Osteoblast (primary cell): ENCODE results near the gene PPTC7. TPM values are rescaled to one million over a fixed set of nuclear protein-coding genes. Genes with fewer than 3 reads are reported as not detected.
"Not testable (repeated sequence)": the region's sequence is repeated elsewhere in the genome, so short reads cannot be mapped to it uniquely, and the experiment has no call there.

Source experiments
- DNase-seq: peaks from one replicate; pipeline ENCODE4 v3.0.0; 2011; ENCODE audit warnings: low spot score, mixed read lengths; ENCODE audit not compliant: insufficient read length; ENCODE audit errors: missing footprints
- H2AFZ ChIP-seq: 2 replicates; pipeline ENCODE4 v1.6.0; 2011; ENCODE audit warnings: mild to moderate bottlenecking, low read length
- H3K27ac ChIP-seq: 2 replicates; pipeline ENCODE4 v1.5.1; 2011; ENCODE audit warnings: mild to moderate bottlenecking, low read depth, low read length, moderate library complexity
- H3K27me3 ChIP-seq: 2 replicates; pipeline ENCODE4 v1.6.0; 2012; ENCODE audit warnings: mild to moderate bottlenecking, control low read depth, inconsistent platforms, low read length, moderate library complexity; ENCODE audit not compliant: insufficient read depth
- H3K36me3 ChIP-seq: 2 replicates; pipeline ENCODE4 v1.5.1; 2011; ENCODE audit warnings: mild to moderate bottlenecking, low read length, control low read depth, moderate library complexity; ENCODE audit not compliant: insufficient read depth
- H3K4me1 ChIP-seq: 2 replicates; pipeline ENCODE4 v1.5.1; 2011; ENCODE audit warnings: mild to moderate bottlenecking, low read length, control low read depth, moderate library complexity; ENCODE audit not compliant: insufficient read depth
- H3K4me2 ChIP-seq: 2 replicates; pipeline ENCODE4 v1.6.0; 2011; ENCODE audit warnings: mild to moderate bottlenecking, low read length; ENCODE audit not compliant: insufficient read depth
- H3K4me3 ChIP-seq: fragments of 200-600 bp; sonication (generic); 3 replicates; pipeline ENCODE4 v1.5.1; 2012; ENCODE audit warnings: mild to moderate bottlenecking, low read length, inconsistent platforms; ENCODE audit not compliant: insufficient read depth
- H3K79me2 ChIP-seq: 2 replicates; pipeline ENCODE4 v1.6.0; 2012; ENCODE audit warnings: mild to moderate bottlenecking, low read length, control low read depth, inconsistent platforms; ENCODE audit not compliant: insufficient read depth
- H3K9me3 ChIP-seq: 2 replicates; pipeline ENCODE4 v1.5.1; 2011; ENCODE audit warnings: low read depth, low read length, control low read depth
- H4K20me1 ChIP-seq: 2 replicates; pipeline ENCODE4 v1.6.0; 2012; ENCODE audit warnings: mild to moderate bottlenecking, low read length, control low read depth; ENCODE audit not compliant: insufficient read depth
- total RNA-seq: library from RNA; depleted of rRNA; stranded (reverse); fragments of >200 nt; gene quantifications from 2 replicates; pipeline ENCODE4 v1.2.3, GENCODE V29; 2012
- TF ChIP-seq, protein P1 (sequence below): IDR thresholded peaks from 2 replicates; pipeline ENCODE4 v1.5.1; 2011; ENCODE audit warnings: mild to moderate bottlenecking, low read depth, low read length, moderate library complexity; ENCODE audit errors: extremely low read depth

The PPTC7 gene
- total RNA-seq, 1 donor = 7.6 TPM

DNA sequence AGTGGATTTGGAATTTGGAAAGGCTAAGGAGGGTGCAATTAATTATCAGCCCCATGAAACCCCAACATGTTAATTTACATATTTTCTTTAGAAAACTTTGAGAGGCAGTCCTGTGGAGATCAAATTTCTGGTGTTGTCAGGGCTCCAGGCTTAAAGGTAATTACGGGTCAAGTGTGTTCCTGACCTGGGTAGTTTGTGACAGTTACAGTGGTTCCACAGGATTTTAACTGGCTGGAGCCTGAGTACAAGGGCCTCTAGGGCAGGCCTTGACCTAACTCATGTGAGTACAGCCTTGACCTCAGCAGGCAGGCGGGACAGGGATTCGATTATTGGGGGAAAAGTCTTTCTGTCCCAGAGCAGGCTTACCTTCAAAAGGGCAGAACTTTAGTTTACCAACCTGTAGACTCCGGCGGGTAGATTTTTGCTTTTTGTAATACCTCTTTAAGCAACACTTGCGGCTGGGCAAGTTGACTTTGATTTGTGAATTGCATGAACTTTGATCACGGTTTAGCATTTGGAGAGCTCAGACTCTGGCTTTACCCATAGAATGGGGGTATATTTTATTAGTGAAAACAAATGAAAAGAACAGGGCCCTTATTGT, 8.4 kb upstream of the PPTC7 start:
- peak overlapping the region; percentile 44 for H3K27ac ChIP-seq
- no peaks in the 10 kb centered on the region for H3K36me3 ChIP-seq
- no peaks in the 10 kb centered on the region for H3K4me1 ChIP-seq
- TF ChIP-seq, protein P1, sequence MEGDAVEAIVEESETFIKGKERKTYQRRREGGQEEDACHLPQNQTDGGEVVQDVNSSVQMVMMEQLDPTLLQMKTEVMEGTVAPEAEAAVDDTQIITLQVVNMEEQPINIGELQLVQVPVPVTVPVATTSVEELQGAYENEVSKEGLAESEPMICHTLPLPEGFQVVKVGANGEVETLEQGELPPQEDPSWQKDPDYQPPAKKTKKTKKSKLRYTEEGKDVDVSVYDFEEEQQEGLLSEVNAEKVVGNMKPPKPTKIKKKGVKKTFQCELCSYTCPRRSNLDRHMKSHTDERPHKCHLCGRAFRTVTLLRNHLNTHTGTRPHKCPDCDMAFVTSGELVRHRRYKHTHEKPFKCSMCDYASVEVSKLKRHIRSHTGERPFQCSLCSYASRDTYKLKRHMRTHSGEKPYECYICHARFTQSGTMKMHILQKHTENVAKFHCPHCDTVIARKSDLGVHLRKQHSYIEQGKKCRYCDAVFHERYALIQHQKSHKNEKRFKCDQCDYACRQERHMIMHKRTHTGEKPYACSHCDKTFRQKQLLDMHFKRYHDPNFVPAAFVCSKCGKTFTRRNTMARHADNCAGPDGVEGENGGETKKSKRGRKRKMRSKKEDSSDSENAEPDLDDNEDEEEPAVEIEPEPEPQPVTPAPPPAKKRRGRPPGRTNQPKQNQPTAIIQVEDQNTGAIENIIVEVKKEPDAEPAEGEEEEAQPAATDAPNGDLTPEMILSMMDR = no peak
- DNase-seq = no peak
- H4K20me1 ChIP-seq = no peaks in the 10 kb centered on the region
- no peak overlapping the region for H3K4me2 ChIP-seq
- H3K4me3 ChIP-seq = no peak overlapping the region
- no peaks in the 10 kb centered on the region for H3K27me3 ChIP-seq
- no peaks in the 10 kb centered on the region for H3K79me2 ChIP-seq
- H2AFZ ChIP-seq = peak overlapping the region; percentile 71
- H3K9me3 ChIP-seq = no peaks in the 10 kb centered on the region

DNA sequence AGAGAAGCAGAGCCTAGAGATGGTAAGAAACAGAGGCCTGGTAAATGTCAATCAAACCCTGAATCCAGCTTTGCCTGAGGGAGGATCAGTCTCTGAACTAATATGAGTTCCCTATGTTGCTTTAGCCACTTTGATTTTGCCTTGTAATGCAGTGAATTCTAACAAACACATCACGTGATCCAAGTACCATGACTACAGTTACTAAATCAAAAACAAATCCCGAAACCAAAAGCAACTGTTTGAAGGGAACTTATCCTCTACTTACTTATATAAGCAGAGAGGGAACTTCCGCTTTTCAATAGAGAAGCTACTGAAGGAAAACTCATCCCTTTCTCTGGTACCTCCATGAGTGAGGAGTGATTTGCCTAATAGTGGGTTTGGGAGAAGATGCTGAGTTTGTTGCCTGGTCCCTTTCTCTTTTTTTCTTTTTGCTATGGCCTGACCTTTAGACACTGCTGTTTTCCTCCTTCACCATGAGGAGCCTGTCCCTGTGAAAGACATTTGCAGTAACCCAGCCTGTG, 7.7 kb upstream of the PPTC7 start:
- Histone ChIP-seq H2AFZ (peak overlapping the region; percentile 71), H3K27ac (peak overlapping the region; percentile 44), H4K20me1 (no peaks in the 10 kb centered on the region), H3K9me3 (no peaks in the 10 kb centered on the region), H3K27me3 (no peaks in the 10 kb centered on the region), H3K36me3 (no peaks in the 10 kb centered on the region), H3K4me1 (no peaks in the 10 kb centered on the region), H3K4me3 (no peak overlapping the region), H3K79me2 (no peaks in the 10 kb centered on the region), H3K4me2 (peak overlapping the region; percentile 59)
- TF ChIP-seq, protein P1 = no peak
- peak; percentile 45 for DNase-seq

DNA sequence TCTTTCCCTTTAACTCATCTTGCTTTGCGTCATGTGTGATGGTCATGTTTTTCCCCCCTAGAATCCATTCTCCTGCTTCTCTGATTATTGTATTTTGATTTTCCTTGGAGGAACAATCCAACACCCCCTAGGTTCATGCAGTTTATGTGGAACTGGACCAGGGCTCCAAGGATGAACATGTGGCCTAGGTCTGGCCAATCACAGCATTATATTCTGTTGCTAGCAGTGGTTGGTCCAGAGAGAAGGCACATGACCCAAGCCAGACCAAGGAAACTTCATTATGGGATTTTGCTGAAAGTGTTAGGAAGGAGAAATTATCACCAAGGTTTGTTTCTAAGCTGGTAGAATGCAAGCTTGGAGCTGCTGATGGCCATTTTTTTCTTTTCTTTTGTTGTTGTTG, 6.9 kb upstream of the PPTC7 start:
- TF ChIP-seq, protein P1 = no peak
- Histone ChIP-seq H2AFZ (no peak overlapping the region), H3K79me2 (no peaks in the 10 kb centered on the region), H3K4me2 (no peak overlapping the region), H3K36me3 (no peaks in the 10 kb centered on the region), H3K4me1 (no peaks in the 10 kb centered on the region), H3K27ac (no peak overlapping the region), H3K9me3 (no peaks in the 10 kb centered on the region), H3K27me3 (no peaks in the 10 kb centered on the region), H4K20me1 (no peaks in the 10 kb centered on the region), H3K4me3 (no peak overlapping the region)
- DNase-seq = no peak

DNA sequence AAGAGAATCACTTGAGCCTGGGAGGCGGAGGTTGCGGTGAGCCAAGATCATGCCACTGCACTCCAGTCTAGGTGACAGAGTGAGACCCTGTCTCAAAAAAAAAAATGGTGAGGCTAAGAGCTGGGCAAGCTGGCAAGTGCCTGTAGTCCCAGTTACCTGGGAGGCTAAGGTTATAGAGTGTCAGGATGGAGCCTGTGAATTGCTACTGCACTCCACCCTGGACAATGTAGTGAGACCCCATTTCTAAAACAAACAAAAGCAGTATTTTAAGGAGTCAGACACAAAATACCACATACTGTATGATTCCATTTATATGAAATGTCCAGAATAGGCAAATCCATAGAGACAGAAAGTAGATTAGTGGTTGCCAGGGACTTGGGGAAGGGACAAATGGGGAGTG, 4.0 kb upstream of the PPTC7 start:
- H3K4me1 ChIP-seq, DNase-seq, H3K27me3 ChIP-seq, H3K27ac ChIP-seq, H3K4me2 ChIP-seq, H4K20me1 ChIP-seq, H3K4me3 ChIP-seq, H3K9me3 ChIP-seq, H2AFZ ChIP-seq, H3K79me2 ChIP-seq, H3K36me3 ChIP-seq: not testable (repeated sequence)
